Measurements from ENCODE around the gene SST. TPM values are rescaled to one million over a fixed set of nuclear protein-coding genes. Genes with fewer than 3 reads are reported as not detected.
"Not testable (repeated sequence)": the region's sequence is repeated elsewhere in the genome, so short reads cannot be mapped to it uniquely, and the experiment has no call there.

Gene SST
- total RNA-seq, 4 donors from 2014 or later: 0.90 TPM; not detected in 3

GRCh38 chr3:187684880-187685279 is 14.7 kb upstream of the SST start:
- Histone ChIP-seq H3K36me3 (no peaks in the 10 kb centered on the region), H3K27ac (no peak overlapping the region), H3K4me3 (no peak overlapping the region), H3K4me1 (no peaks in the 10 kb centered on the region), H3K27me3 (no peaks in the 10 kb centered on the region), H3K9me3 (no peaks in the 10 kb centered on the region)
- no peak for TF ChIP-seq POLR2A (IDR thresholded peaks at IDR 0.05)
- TF ChIP-seq CTCF (IDR thresholded peaks at IDR 0.05): no peak
- intact Hi-C loops (cut with DNase I; ENCODE audit: low total_unique reads): no loop called here
- no peak for DNase-seq

GRCh38 chr3:187684444-187684843 is 14.2 kb upstream of the SST start:
- H3K27ac ChIP-seq: no peak overlapping the region
- TF ChIP-seq POLR2A (IDR thresholded peaks at IDR 0.05): no peak
- TF ChIP-seq CTCF (IDR thresholded peaks at IDR 0.05): no peak
- H3K4me1 ChIP-seq: no peaks in the 10 kb centered on the region
- no peaks in the 10 kb centered on the region for H3K27me3 ChIP-seq
- H3K9me3 ChIP-seq: no peaks in the 10 kb centered on the region
- DNase-seq: no peak
- intact Hi-C loops (cut with DNase I; ENCODE audit: low total_unique reads): no loop called here
- no peak overlapping the region for H3K4me3 ChIP-seq
- H3K36me3 ChIP-seq: no peaks in the 10 kb centered on the region

GRCh38 chr3:187681756-187682155 is 11.6 kb upstream of the SST start:
- H3K27me3 ChIP-seq; DNase-seq; H3K27ac ChIP-seq; H3K36me3 ChIP-seq; H3K4me3 ChIP-seq; H3K4me1 ChIP-seq; intact Hi-C loops (cut with DNase I; ENCODE audit: low total_unique reads); H3K9me3 ChIP-seq: not testable (repeated sequence)

GRCh38 chr3:187679638-187680396 is 9.6 kb upstream of the SST start:
- Histone ChIP-seq H3K27ac (no peak overlapping the region), H3K27me3 (no peaks in the 10 kb centered on the region), H3K4me3 (no peak overlapping the region), H3K4me1 (no peaks in the 10 kb centered on the region), H3K36me3 (no peaks in the 10 kb centered on the region), H3K9me3 (no peaks in the 10 kb centered on the region)
- intact Hi-C loops (cut with DNase I; ENCODE audit: low total_unique reads): loop anchor here (10.0 kb wide), 2 partner anchors 355 to 455 kb away; no protein-coding TSS in a partner anchor
- peak; percentile 76 to 79 for DNase-seq
- peak; percentile 85 to 89 (median 86) for TF ChIP-seq CTCF (IDR thresholded peaks at IDR 0.05)
- TF ChIP-seq POLR2A (IDR thresholded peaks at IDR 0.05): no peak

GRCh38 chr3:187678726-187679268 is 8.6 kb upstream of the SST start:
- Histone ChIP-seq H3K27me3 (no peaks in the 10 kb centered on the region), H3K27ac (no peak overlapping the region), H3K4me1 (no peaks in the 10 kb centered on the region), H3K36me3 (no peaks in the 10 kb centered on the region), H3K4me3 (no peak overlapping the region), H3K9me3 (no peaks in the 10 kb centered on the region)
- peak in 1 of 2 donors; percentile 39 for DNase-seq
- TF ChIP-seq POLR2A (IDR thresholded peaks at IDR 0.05): no peak
- peak; percentile 32 to 58 (median 54) for TF ChIP-seq CTCF (IDR thresholded peaks at IDR 0.05)
- intact Hi-C loops (cut with DNase I; ENCODE audit: low total_unique reads): loop anchor here (10.0 kb wide), 2 partner anchors 354 to 454 kb away; no protein-coding TSS in a partner anchor

Measured in uterus (tissue), 4 donors.